Central memory CD8-positive, alpha-beta T cell (primary cell): ENCODE data around the gene DGCR2.
A peak's percentile ranks its signal among the peaks of the same experiment; 100 is the strongest.

ENCODE experiments used
- ATAC-seq: fragments of 150-1000 bp; cut with Tn5 transposase; replicated peaks from 2 replicates; pipeline ENCODE4 v1.10.0; 2022; ENCODE audit warnings: mild to moderate bottlenecking, moderate FRiP score, moderate number of reproducible peaks; ENCODE audit not compliant: poor library complexity, severe bottlenecking; ENCODE audit errors: extremely low read depth
- DNase-seq, 2 donors: peaks; one replicate each; pipeline ENCODE4 v3.0.0; 2021; ENCODE audit warnings: low spot score in 2 of 2
- H3K27ac Mint-ChIP-seq: one replicate; pipeline ENCODE4 v1.8.0; 2022; ENCODE audit warnings: low read depth, mild to moderate bottlenecking, moderate library complexity, mixed read lengths
- H3K27me3 Mint-ChIP-seq: one replicate; pipeline ENCODE4 v1.8.0; 2022; ENCODE audit warnings: mixed read lengths
- H3K36me3 Mint-ChIP-seq: one replicate; pipeline ENCODE4 v1.8.0; 2022; ENCODE audit warnings: mild to moderate bottlenecking, moderate library complexity, mixed read lengths; ENCODE audit not compliant: insufficient read depth
- H3K4me1 Mint-ChIP-seq: one replicate; pipeline ENCODE4 v1.8.0; 2022; ENCODE audit warnings: mixed read lengths
- H3K4me3 Mint-ChIP-seq: one replicate; pipeline ENCODE4 v1.8.0; 2022; ENCODE audit warnings: mild to moderate bottlenecking, moderate library complexity, mixed read lengths
- H3K9me3 Mint-ChIP-seq: one replicate; pipeline ENCODE4 v1.8.0; 2022; ENCODE audit warnings: mixed read lengths

The DGCR2 gene

GRCh38 chr22:19151329-19152191 is 29.3 kb upstream of the DGCR2 start:
- peak overlapping the region; percentile 68 for H3K4me3 Mint-ChIP-seq
- H3K9me3 Mint-ChIP-seq, result no peaks in the 10 kb centered on the region
- ATAC-seq, result no peak
- no peak for DNase-seq
- no peaks in the 10 kb centered on the region for H3K36me3 Mint-ChIP-seq
- peaks cover 52% of the 10 kb centered on the region for H3K27me3 Mint-ChIP-seq
- peaks cover 6% of the 10 kb centered on the region for H3K4me1 Mint-ChIP-seq
- no peak overlapping the region for H3K27ac Mint-ChIP-seq

- DNase-seq (no peak), ATAC-seq (no peak)
- Mint-ChIP-seq H3K9me3 (no peaks in the 10 kb centered on the region), H3K36me3 (no peaks in the 10 kb centered on the region), H3K4me1 (peaks cover 6% of the 10 kb centered on the region), H3K27me3 (peaks cover 46% of the 10 kb centered on the region), H3K4me3 (peak overlapping the region; percentile 68), H3K27ac (no peak overlapping the region)
Measured at GRCh38 chr22:19150482-19151328, 28.5 kb upstream of the DGCR2 start.

- Mint-ChIP-seq H3K4me1 (peaks cover 6% of the 10 kb centered on the region), H3K36me3 (no peaks in the 10 kb centered on the region), H3K27me3 (peaks cover 43% of the 10 kb centered on the region), H3K27ac (no peak within 1 kb of the TSS), H3K9me3 (no peaks in the 10 kb centered on the region), H3K4me3 (peak within 1 kb of the TSS; percentile 68)
- DNase-seq (no peak), ATAC-seq (peak; percentile 13)
Measured at GRCh38 chr22:19149991-19150390, 27.8 kb upstream of the DGCR2 start, which contains the start of gene GSC2. TSS of gene GSC2 (minus strand) at chr22:19150292. CDS start at chr22:19150283, 9 bp downstream.

- H3K9me3 Mint-ChIP-seq, result no peaks in the 10 kb centered on the region
- peaks cover 37% of the 10 kb centered on the region for H3K27me3 Mint-ChIP-seq
Measured at GRCh38 chr22:19149047-19149883, 27.1 kb upstream of the DGCR2 start.

GRCh38 chr22:19148417-19149046 is 26.3 kb upstream of the DGCR2 start:
- peaks cover 30% of the 10 kb centered on the region for H3K27me3 Mint-ChIP-seq
- H3K9me3 Mint-ChIP-seq, result no peaks in the 10 kb centered on the region
- no peak for ATAC-seq
- H3K4me1 Mint-ChIP-seq, result peaks cover 20% of the 10 kb centered on the region
- DNase-seq, result no peak
- peaks cover 9% of the 10 kb centered on the region for H3K36me3 Mint-ChIP-seq
- no peak overlapping the region for H3K4me3 Mint-ChIP-seq
- H3K27ac Mint-ChIP-seq, result no peak overlapping the region

More at GRCh38 chr22:19149047-19149883, 27.1 kb upstream of the DGCR2 start:
- Mint-ChIP-seq H3K36me3 (peaks cover 5% of the 10 kb centered on the region), H3K4me1 (peaks cover 12% of the 10 kb centered on the region), H3K4me3 (peak overlapping the region; percentile 28), H3K27ac (no peak overlapping the region)
- DNase-seq (no peak), ATAC-seq (peak; percentile 13)

GRCh38 chr22:19147195-19147780 is 25.1 kb upstream of the DGCR2 start:
- no peak overlapping the region for H3K27ac Mint-ChIP-seq
- H3K4me3 Mint-ChIP-seq, result no peak overlapping the region
- H3K27me3 Mint-ChIP-seq, result peaks cover 18% of the 10 kb centered on the region
- DNase-seq (no peak), ATAC-seq (no peak)
- H3K9me3 Mint-ChIP-seq, result no peaks in the 10 kb centered on the region
- H3K4me1 Mint-ChIP-seq, result peaks cover 24% of the 10 kb centered on the region
- H3K36me3 Mint-ChIP-seq, result peaks cover 9% of the 10 kb centered on the region

- peaks cover 24% of the 10 kb centered on the region for H3K4me1 Mint-ChIP-seq
- H3K4me3 Mint-ChIP-seq, result no peak overlapping the region
- H3K27ac Mint-ChIP-seq, result no peak overlapping the region
Measured at GRCh38 chr22:19146215-19146968, 24.2 kb upstream of the DGCR2 start.

GRCh38 chr22:19143967-19144400 is 21.8 kb upstream of the DGCR2 start:
- Mint-ChIP-seq H3K9me3 (no peaks in the 10 kb centered on the region), H3K4me3 (peak overlapping the region; percentile 99), H3K27me3 (no peaks in the 10 kb centered on the region), H3K27ac (peak overlapping the region; percentile 98), H3K4me1 (peaks cover 18% of the 10 kb centered on the region), H3K36me3 (peaks cover 28% of the 10 kb centered on the region)
- DNase-seq (no peak), ATAC-seq (peak; percentile 57)

More at GRCh38 chr22:19146215-19146968, 24.2 kb upstream of the DGCR2 start:
- no peak for DNase-seq
- peaks cover 9% of the 10 kb centered on the region for H3K27me3 Mint-ChIP-seq
- no peak for ATAC-seq
- no peaks in the 10 kb centered on the region for H3K9me3 Mint-ChIP-seq
- H3K36me3 Mint-ChIP-seq, result peaks cover 12% of the 10 kb centered on the region

GRCh38 chr22:19143212-19143611 is 21.0 kb upstream of the DGCR2 start:
- Mint-ChIP-seq H3K27me3 (no peaks in the 10 kb centered on the region), H3K9me3 (no peaks in the 10 kb centered on the region), H3K4me1 (peaks cover 18% of the 10 kb centered on the region), H3K4me3 (peak overlapping the region; percentile 99), H3K27ac (no peak overlapping the region), H3K36me3 (peaks cover 28% of the 10 kb centered on the region)
- DNase-seq (no peak), ATAC-seq (no peak)

- no peaks in the 10 kb centered on the region for H3K27me3 Mint-ChIP-seq
- no peak for ATAC-seq
- H3K27ac Mint-ChIP-seq, result no peak overlapping the region
- DNase-seq, result no peak
- H3K4me1 Mint-ChIP-seq, result peaks cover 18% of the 10 kb centered on the region
- peaks cover 32% of the 10 kb centered on the region for H3K36me3 Mint-ChIP-seq
- no peaks in the 10 kb centered on the region for H3K9me3 Mint-ChIP-seq
- peak overlapping the region; percentile 99 for H3K4me3 Mint-ChIP-seq
Measured at GRCh38 chr22:19142394-19142793, 20.2 kb upstream of the DGCR2 start.

- H3K27me3 Mint-ChIP-seq, result no peaks in the 10 kb centered on the region
Measured at GRCh38 chr22:19139974-19140373, 17.8 kb upstream of the DGCR2 start.

More at GRCh38 chr22:19139974-19140373, 17.8 kb upstream of the DGCR2 start:
- Mint-ChIP-seq H3K4me3 (no peak overlapping the region), H3K4me1 (peaks cover 24% of the 10 kb centered on the region), H3K27ac (no peak overlapping the region), H3K36me3 (peaks cover 42% of the 10 kb centered on the region), H3K9me3 (no peaks in the 10 kb centered on the region)
- ATAC-seq (no peak), DNase-seq (no peak)
